Central memory CD8-positive, alpha-beta T cell (primary cell): Measurements from ENCODE around the gene PLA2G4B.
A peak's percentile ranks its signal among the peaks of the same experiment; 100 is the strongest.

Experiments used
- ATAC-seq: fragments of 150-1000 bp; cut with Tn5 transposase; replicated peaks from 2 replicates; pipeline ENCODE4 v1.10.0; 2022; ENCODE audit warnings: mild to moderate bottlenecking, moderate FRiP score, moderate number of reproducible peaks; ENCODE audit not compliant: poor library complexity, severe bottlenecking; ENCODE audit errors: extremely low read depth
- DNase-seq, 2 donors: peaks; one replicate each; pipeline ENCODE4 v3.0.0; 2021; ENCODE audit warnings: low spot score in 2 of 2
- H3K27ac Mint-ChIP-seq: one replicate; pipeline ENCODE4 v1.8.0; 2022; ENCODE audit warnings: low read depth, mild to moderate bottlenecking, moderate library complexity, mixed read lengths
- H3K27me3 Mint-ChIP-seq: one replicate; pipeline ENCODE4 v1.8.0; 2022; ENCODE audit warnings: mixed read lengths
- H3K36me3 Mint-ChIP-seq: one replicate; pipeline ENCODE4 v1.8.0; 2022; ENCODE audit warnings: mild to moderate bottlenecking, moderate library complexity, mixed read lengths; ENCODE audit not compliant: insufficient read depth
- H3K4me1 Mint-ChIP-seq: one replicate; pipeline ENCODE4 v1.8.0; 2022; ENCODE audit warnings: mixed read lengths
- H3K4me3 Mint-ChIP-seq: one replicate; pipeline ENCODE4 v1.8.0; 2022; ENCODE audit warnings: mild to moderate bottlenecking, moderate library complexity, mixed read lengths
- H3K9me3 Mint-ChIP-seq: one replicate; pipeline ENCODE4 v1.8.0; 2022; ENCODE audit warnings: mixed read lengths

Gene PLA2G4B

GRCh38 chr15:41838400-41838897, at the start of gene PLA2G4B:
PLA2G4B (plus strand) TSS chr15:41838847; CDS start chr15:41838914, 67 bp downstream.
- no peaks in the 10 kb centered on the region for H3K27me3 Mint-ChIP-seq
- peaks cover 11% of the 10 kb centered on the region for H3K36me3 Mint-ChIP-seq
- H3K27ac Mint-ChIP-seq, result peak within 1 kb of the TSS; percentile 10
- no peak within 1 kb of the TSS for H3K4me3 Mint-ChIP-seq
- H3K4me1 Mint-ChIP-seq, result peaks cover 17% of the 10 kb centered on the region
- ATAC-seq (no peak), DNase-seq (no peak)
- no peaks in the 10 kb centered on the region for H3K9me3 Mint-ChIP-seq

DNA sequence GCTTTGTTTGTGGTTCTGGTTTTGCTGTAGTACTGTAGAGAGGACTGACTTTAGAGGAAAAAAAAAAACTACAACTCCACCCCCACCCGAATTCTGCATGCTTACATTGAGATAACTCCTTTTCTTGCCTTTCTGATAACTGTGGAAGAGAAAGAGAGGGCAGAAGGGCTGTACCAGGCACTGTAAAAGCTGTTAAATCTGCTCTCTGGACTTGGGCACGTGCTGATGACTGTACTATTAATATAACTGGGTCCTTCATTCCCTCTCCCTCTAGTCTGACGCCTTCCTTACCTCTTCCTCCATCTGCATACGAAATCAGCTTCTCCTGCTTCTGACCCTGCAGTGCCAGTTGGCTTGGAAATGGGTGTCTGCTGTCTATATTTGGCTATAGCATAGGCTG, 49.4 kb upstream of the PLA2G4B start:
- DNase-seq (no peak), ATAC-seq (no peak)
- no peaks in the 10 kb centered on the region for H3K9me3 Mint-ChIP-seq
- no peaks in the 10 kb centered on the region for H3K27me3 Mint-ChIP-seq
- H3K4me1 Mint-ChIP-seq, result peaks cover 45% of the 10 kb centered on the region
- no peaks in the 10 kb centered on the region for H3K36me3 Mint-ChIP-seq
- peak overlapping the region; percentile 41 for H3K27ac Mint-ChIP-seq
- no peak overlapping the region for H3K4me3 Mint-ChIP-seq

DNA sequence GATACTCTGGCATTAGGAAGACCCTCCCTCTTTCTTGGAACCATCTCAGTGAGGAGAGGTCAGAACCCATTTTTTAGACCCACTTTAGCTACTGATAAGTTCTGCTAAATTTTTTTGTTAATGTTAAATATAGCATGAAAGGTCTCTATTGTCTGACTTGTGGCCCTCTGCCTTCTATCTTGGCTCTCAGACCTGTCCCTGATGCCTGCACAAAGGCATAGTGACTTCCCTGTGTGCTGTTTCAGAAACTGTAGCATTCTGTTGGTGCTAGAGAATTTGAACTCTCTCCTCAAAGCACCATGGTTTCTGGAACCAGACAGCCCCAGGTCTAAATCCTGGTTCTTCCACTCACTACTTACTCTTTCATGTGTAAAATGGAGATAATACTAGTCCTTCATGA, 49.0 kb upstream of the PLA2G4B start:
- H3K27ac Mint-ChIP-seq, result peak overlapping the region; percentile 41
- ATAC-seq (no peak), DNase-seq (no peak)
- no peaks in the 10 kb centered on the region for H3K27me3 Mint-ChIP-seq
- H3K4me1 Mint-ChIP-seq, result peaks cover 45% of the 10 kb centered on the region
- no peaks in the 10 kb centered on the region for H3K36me3 Mint-ChIP-seq
- H3K9me3 Mint-ChIP-seq, result no peaks in the 10 kb centered on the region
- no peak overlapping the region for H3K4me3 Mint-ChIP-seq

- no peaks in the 10 kb centered on the region for H3K27me3 Mint-ChIP-seq
- H3K4me1 Mint-ChIP-seq, result peaks cover 48% of the 10 kb centered on the region
- H3K9me3 Mint-ChIP-seq, result no peaks in the 10 kb centered on the region
- DNase-seq (no peak), ATAC-seq (no peak)
- H3K4me3 Mint-ChIP-seq, result no peak overlapping the region
- H3K36me3 Mint-ChIP-seq, result no peaks in the 10 kb centered on the region
- no peak overlapping the region for H3K27ac Mint-ChIP-seq
These were observed 48.5 kb upstream of the PLA2G4B start for GRCh38 chr15:41790169-41790568.

- Mint-ChIP-seq H3K4me3 (no peak overlapping the region), H3K9me3 (no peaks in the 10 kb centered on the region), H3K4me1 (peaks cover 50% of the 10 kb centered on the region), H3K36me3 (no peaks in the 10 kb centered on the region), H3K27me3 (no peaks in the 10 kb centered on the region), H3K27ac (peak overlapping the region; percentile 47)
- ATAC-seq (no peak), DNase-seq (no peak)
These were observed 47.7 kb upstream of the PLA2G4B start for GRCh38 chr15:41790756-41791546.

DNA sequence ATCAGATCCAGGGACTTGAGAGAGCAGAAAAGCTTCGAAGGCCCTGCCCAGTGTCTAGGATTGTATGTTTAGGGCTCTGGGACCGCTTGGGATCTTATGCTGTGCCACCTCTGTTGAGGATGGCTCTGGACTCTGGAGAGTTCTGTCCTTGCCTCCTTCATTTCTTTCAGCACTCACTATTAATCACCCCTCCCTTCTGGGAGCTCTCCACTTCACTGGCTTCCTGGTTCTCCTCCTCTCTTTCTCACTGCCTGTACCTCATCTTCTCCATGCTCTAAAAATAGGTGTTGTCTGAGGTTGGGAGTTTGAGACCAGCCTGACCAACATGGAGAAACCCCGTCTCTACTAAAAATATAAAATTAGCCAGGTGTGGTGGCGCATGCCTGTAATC, 47.1 kb upstream of the PLA2G4B start:
- Mint-ChIP-seq H3K9me3 (no peaks in the 10 kb centered on the region), H3K4me3 (no peak overlapping the region), H3K27ac (peak overlapping the region; percentile 47), H3K27me3 (no peaks in the 10 kb centered on the region), H3K4me1 (peaks cover 50% of the 10 kb centered on the region), H3K36me3 (no peaks in the 10 kb centered on the region)
- DNase-seq (no peak), ATAC-seq (no peak)

DNA sequence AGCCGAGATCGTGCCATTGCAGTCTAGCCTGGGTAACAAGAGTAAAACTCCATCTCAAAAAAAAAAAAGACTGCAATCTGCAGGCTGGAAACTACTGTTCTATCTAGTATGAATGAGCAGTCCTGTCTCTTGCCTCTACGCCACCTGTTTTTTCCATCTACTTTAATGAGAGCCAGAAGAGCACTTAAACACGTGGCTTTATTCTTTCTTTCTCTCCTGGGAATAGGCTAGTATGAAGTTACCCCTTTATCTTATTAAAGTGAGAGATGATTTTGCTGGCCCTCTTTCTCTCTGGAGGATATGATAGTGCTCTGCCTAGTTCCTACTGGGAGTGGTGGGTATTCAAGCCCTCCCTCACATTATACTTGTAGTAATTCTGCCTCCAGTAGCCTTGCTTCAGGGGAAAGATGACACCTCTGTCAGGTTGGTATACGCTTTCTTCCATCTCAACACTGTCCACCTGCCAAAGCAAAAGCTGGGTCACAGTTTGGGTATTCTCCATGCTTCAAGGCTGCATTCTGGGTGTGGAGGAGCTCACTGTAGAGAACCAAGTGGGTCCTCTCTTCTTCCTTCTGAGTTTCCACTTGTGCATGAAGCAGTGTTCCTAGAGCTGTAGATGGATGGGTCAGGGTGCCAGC, 46.5 kb upstream of the PLA2G4B start:
- ATAC-seq (no peak), DNase-seq (no peak)
- Mint-ChIP-seq H3K4me3 (no peak overlapping the region), H3K36me3 (no peaks in the 10 kb centered on the region), H3K27me3 (no peaks in the 10 kb centered on the region), H3K27ac (peak overlapping the region; percentile 47), H3K4me1 (peaks cover 50% of the 10 kb centered on the region), H3K9me3 (no peaks in the 10 kb centered on the region)

DNA sequence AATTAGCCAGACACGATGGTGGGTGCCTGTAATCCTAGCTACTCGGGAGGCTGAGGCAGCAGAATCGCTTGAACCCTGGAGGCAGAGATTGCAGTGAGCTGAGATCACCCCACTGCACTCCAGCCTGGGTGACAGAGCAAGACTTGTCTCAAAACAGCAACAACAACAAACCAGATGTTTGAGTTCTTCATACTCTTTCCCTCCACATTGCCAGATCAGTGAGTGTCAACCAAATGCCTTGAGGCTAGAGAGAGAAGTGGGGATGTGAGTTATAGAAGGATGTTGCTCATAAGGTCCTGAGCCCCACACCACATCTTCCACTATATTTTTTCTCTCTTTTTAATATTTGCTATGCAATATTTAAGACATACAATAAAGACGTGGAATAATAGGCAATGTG, 44.6 kb upstream of the PLA2G4B start:
- no peak for DNase-seq
- Mint-ChIP-seq H3K9me3 (no peaks in the 10 kb centered on the region), H3K27ac (peak overlapping the region; percentile 25), H3K4me1 (peaks cover 40% of the 10 kb centered on the region), H3K4me3 (no peak overlapping the region), H3K36me3 (no peaks in the 10 kb centered on the region), H3K27me3 (no peaks in the 10 kb centered on the region)
- ATAC-seq, result no peak

- H3K4me1 Mint-ChIP-seq, result peaks cover 18% of the 10 kb centered on the region
- no peak overlapping the region for H3K4me3 Mint-ChIP-seq
- H3K27ac Mint-ChIP-seq, result no peak overlapping the region
- no peaks in the 10 kb centered on the region for H3K27me3 Mint-ChIP-seq
- DNase-seq (no peak), ATAC-seq (no peak)
- H3K9me3 Mint-ChIP-seq, result no peaks in the 10 kb centered on the region
- peaks cover 5% of the 10 kb centered on the region for H3K36me3 Mint-ChIP-seq
These were observed 42.4 kb upstream of the PLA2G4B start for GRCh38 chr15:41795996-41796856.

GRCh38 chr15:41797201-41797944, 41.3 kb upstream of the PLA2G4B start:
- Mint-ChIP-seq H3K27ac (no peak overlapping the region), H3K36me3 (peaks cover 5% of the 10 kb centered on the region), H3K4me1 (peaks cover 7% of the 10 kb centered on the region), H3K4me3 (no peak overlapping the region), H3K9me3 (no peaks in the 10 kb centered on the region), H3K27me3 (no peaks in the 10 kb centered on the region)
- DNase-seq, result no peak
- ATAC-seq, result no peak

DNA sequence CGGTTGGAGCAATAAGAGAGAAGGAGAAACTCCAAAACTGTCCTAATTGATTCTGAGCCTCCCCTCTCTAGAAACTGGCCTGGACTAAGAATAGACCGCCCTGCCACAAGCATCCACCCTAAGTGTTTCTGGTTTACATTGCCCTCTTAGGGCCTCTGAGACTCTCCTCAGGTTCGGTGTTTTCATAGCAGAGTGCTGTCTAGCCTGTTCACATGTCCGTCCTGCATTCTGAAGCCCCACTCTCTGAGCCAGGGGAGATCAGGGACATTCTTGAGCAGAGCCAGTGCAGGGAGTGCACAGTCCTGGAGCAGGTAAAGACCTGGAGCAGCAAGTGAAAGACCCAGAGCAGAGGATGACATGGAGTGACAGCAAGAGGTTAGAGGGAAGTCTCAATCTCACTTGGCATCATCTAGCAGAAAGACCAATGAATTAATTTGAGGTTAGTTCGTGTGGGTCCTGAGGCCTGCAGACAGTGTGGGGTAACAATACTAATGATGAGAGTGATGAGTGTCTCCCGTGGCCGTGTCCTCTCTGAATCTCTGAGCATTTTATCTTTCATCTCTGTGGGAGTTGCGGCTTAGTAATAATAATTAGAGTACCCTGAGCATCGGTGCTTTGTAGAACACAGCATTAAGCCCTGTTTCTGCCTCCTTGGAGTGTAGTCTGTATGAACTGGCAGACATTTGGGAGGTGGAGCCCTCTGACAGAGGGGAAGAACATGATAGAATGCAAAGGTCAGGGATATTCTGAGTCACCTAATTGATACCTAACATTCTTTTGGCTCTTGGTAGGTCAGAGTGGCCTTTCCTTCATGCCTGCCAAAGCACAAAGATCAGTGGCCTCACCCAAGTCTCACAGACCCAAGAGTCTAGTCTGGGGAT, 39.8 kb upstream of the PLA2G4B start:
- Mint-ChIP-seq H3K4me1 (peaks cover 5% of the 10 kb centered on the region), H3K4me3 (no peak overlapping the region), H3K9me3 (no peaks in the 10 kb centered on the region), H3K27me3 (no peaks in the 10 kb centered on the region), H3K27ac (no peak overlapping the region), H3K36me3 (peaks cover 5% of the 10 kb centered on the region)
- no peak for ATAC-seq
- DNase-seq, result no peak
